BLaER1 (cell line): ENCODE results near the gene HOXA7.

Experiments
- H3K27ac ChIP-seq: shearing (Covaris generic); formaldehyde crosslinking; 2 replicates; pipeline ENCODE4 v1.8.1; 2022
- H3K27me3 ChIP-seq: shearing (Covaris generic); formaldehyde crosslinking; 2 replicates; pipeline ENCODE4 v1.8.1; 2022
- H3K36me3 ChIP-seq: shearing (Covaris generic); formaldehyde crosslinking; 2 replicates; pipeline ENCODE4 v1.8.1; 2022
- H3K4me1 ChIP-seq: shearing (Covaris generic); formaldehyde crosslinking; 2 replicates; pipeline ENCODE4 v1.8.1; 2022
- H3K4me2 ChIP-seq: shearing (Covaris generic); formaldehyde crosslinking; 2 replicates; pipeline ENCODE4 v1.8.1; 2022
- H3K4me3 ChIP-seq: shearing (Covaris generic); formaldehyde crosslinking; 2 replicates; pipeline ENCODE4 v1.8.1; 2022
- H3K9ac ChIP-seq: shearing (Covaris generic); formaldehyde crosslinking; 2 replicates; pipeline ENCODE4 v1.8.1; 2022
- H3K9me3 ChIP-seq: shearing (Covaris generic); formaldehyde crosslinking; 2 replicates; pipeline ENCODE4 v1.8.1; 2022
- H4K20me1 ChIP-seq: shearing (Covaris generic); formaldehyde crosslinking; 2 replicates; pipeline ENCODE4 v1.8.1; 2022
- Cebpa-rat ChIP-seq: shearing (Covaris generic); IDR thresholded peaks from 2 replicates; pipeline ENCODE4 v1.8.1; 2022

HOXA7 gene

DNA sequence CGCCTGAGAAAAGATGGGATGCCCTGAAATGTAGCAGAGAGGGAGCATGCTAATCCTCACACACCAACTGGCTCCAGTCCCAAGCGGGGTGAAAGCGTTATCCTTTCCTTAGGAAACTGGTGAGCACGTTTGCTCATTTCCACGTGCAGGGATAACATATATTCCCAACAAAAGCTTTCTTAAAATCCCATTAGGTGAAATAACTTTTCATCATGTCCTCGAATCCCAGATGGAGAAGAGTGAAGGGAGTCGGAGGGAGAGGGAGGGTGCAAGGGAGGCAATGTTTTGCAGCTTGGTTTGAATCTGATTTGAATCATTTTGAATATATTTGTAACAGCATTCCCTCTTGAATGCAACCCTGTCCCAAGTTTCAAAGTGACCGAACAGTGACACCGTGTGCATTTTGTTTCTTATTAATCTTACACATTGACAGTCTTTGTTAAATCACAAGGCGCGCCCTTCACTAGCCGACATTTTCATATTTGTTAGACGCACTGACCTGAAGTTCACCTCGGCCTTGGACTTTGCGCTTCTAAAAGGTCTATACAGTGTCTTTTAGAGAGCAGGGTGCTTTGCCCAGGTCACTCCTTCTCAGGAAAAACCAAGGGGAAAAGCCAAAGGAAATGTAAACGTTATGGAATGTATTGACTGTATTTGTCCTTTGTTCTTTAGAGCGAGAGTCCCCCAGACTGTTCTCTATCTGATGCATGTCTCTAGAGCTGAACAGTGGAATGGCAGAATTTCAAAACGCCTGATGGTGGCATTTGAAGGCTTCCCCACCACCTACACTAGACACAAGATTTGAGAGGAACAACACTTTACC is 22.9 kb downstream of the HOXA7 start:
- no peak overlapping the region for H3K4me3 ChIP-seq
- no peaks in the 10 kb centered on the region for H3K36me3 ChIP-seq
- no peak overlapping the region for H3K9ac ChIP-seq
- peaks cover 30% of the 10 kb centered on the region for H3K4me1 ChIP-seq
- H3K27me3 ChIP-seq: peaks cover 8% of the 10 kb centered on the region; the same call in 1 of the 2 replicates
- no peak overlapping the region for H3K27ac ChIP-seq
- peaks cover 31% of the 10 kb centered on the region for H3K9me3 ChIP-seq
- TF ChIP-seq Cebpa-rat: no peak
- no peaks in the 10 kb centered on the region for H4K20me1 ChIP-seq
- no peak overlapping the region for H3K4me2 ChIP-seq

DNA sequence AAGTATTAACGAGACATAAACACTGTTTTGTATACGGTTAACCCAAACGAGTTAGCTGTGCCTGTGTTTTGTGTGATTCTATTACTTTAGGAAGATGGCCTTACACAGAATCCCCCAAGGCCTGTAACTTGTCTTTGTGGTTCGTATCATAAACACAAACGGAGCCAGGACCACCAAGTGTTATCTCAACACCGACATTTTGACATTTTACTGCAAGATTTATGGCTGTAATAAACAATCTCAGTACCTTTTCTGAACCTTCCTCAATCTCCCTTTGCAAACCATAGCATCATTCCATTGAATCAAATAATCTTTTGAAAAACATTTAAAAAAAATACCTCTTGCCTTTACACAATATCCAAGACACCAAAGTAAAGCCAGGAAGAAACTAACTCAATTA is 23.5 kb downstream of the HOXA7 start:
- peaks cover 8% of the 10 kb centered on the region; the same call in 1 of the 2 replicates for H3K27me3 ChIP-seq
- no peaks in the 10 kb centered on the region for H4K20me1 ChIP-seq

DNA sequence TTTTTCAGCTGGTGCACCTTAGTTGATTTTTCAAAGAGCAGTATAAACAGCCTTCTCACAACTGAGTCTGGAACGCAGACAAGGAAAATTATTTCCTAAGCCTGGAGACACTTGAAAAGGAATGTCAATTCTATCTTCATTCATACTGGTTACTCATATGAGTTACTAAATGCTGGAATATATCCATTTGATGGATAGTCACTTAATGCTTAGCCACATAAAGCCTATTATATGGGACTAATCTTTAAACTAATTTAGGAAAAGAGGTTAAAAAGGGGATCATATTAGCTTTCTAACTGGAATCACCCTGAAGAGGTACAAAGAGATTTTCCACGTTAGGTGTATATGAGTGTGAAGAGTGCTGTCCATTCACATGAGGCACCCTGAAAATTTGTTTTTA is 24.3 kb downstream of the HOXA7 start:
- Histone ChIP-seq H3K36me3 (no peaks in the 10 kb centered on the region), H4K20me1 (no peaks in the 10 kb centered on the region), H3K27ac (no peak overlapping the region), H3K4me3 (no peak overlapping the region), H3K9ac (no peak overlapping the region), H3K4me2 (no peak overlapping the region), H3K27me3 (peaks cover 6% of the 10 kb centered on the region; the same call in 1 of the 2 replicates), H3K4me1 (peaks cover 24% of the 10 kb centered on the region), H3K9me3 (peaks cover 31% of the 10 kb centered on the region)
- no peak for TF ChIP-seq Cebpa-rat

More for the DNA sequence above, 23.5 kb downstream of the HOXA7 start:
- TF ChIP-seq Cebpa-rat: no peak
- peaks cover 31% of the 10 kb centered on the region for H3K9me3 ChIP-seq
- no peak overlapping the region for H3K4me3 ChIP-seq
- H3K27ac ChIP-seq: no peak overlapping the region
- no peak overlapping the region for H3K9ac ChIP-seq
- H3K36me3 ChIP-seq: no peaks in the 10 kb centered on the region
- H3K4me2 ChIP-seq: no peak overlapping the region
- peaks cover 30% of the 10 kb centered on the region for H3K4me1 ChIP-seq

DNA sequence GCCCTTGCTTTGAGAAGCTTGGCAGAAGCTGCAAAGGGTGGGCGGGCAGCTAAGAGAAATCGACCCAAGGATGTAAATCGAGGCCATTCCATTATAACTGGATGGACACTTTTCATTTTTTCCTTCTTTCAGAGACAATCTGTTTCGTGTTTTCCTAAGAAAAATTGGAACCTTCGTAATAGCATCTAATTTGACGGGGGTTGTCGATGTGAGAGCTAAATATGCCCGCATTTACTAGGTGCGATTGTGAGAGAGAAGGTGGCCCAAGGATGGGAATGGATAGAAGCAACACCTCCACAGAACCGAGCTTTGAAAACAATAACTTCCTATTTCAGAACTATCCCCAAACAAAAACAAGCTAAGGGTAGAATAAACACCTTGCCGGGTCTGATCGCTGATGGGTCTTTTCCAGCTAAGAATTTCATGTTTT is 25.1 kb downstream of the HOXA7 start:
- H3K4me3 ChIP-seq: no peak overlapping the region
- H3K27me3 ChIP-seq: no peaks in the 10 kb centered on the region
- no peaks in the 10 kb centered on the region for H3K36me3 ChIP-seq
- no peak overlapping the region for H3K27ac ChIP-seq
- peaks cover 31% of the 10 kb centered on the region for H3K9me3 ChIP-seq
- H3K4me2 ChIP-seq: no peak overlapping the region
- peaks cover 18% of the 10 kb centered on the region for H3K4me1 ChIP-seq
- TF ChIP-seq Cebpa-rat: no peak
- no peak overlapping the region for H3K9ac ChIP-seq
- H4K20me1 ChIP-seq: no peaks in the 10 kb centered on the region

DNA sequence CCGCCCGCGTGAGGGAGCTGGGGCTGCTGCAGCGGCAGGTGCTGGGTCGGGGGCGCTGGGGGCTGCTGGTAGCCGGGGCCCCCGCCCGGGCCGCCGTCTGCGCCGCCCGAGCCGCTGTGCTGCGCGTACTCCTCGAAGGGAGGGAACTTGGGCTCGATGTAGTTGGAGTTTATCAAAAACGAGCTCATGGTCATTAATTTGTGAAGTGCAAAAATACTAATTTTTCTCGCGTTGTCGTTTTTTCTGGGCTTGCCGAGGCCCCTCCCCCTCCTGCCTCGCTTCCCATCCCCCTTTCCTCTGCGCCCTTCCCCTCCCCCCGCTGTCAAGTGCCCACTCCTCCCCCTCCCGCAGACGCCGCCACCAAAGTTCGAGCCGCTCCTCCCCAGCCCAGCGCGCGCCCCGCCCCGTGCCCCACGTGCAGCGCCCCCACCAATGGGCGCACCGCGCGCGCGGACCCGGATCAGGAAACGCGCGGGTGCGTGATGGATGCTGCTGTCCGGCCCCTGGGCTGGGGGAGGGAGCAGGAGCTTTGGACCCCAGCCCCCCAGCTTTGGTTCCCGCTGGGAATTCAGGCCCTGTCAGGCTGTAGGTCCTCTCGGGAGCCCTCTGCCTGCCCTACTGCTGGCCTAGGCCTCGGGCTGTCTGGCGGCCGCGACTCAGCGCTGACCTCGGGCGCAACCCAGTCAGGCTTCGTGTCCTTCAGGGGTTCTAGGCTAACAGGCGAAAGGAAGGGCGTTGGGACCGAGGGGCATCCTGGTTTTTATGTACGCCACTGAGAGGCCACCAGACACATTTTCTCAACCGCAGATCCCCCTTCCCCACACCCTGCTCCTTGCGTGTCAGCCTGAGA is 25.7 kb downstream of the HOXA7 start, which contains the start of gene HOXA4:
Gene HOXA4 (minus strand): TSS at position 218 of the 850 bp plus-strand sequence. CDS start 24 bp downstream, at position 194.
- Histone ChIP-seq H3K4me2 (no peak within 1 kb of the TSS), H3K4me1 (peaks cover 13% of the 10 kb centered on the region), H3K9ac (no peak within 1 kb of the TSS), H3K36me3 (no peaks in the 10 kb centered on the region), H4K20me1 (no peaks in the 10 kb centered on the region), H3K27me3 (no peaks in the 10 kb centered on the region), H3K27ac (no peak within 1 kb of the TSS), H3K4me3 (0 out of 2 replicates have a peak within 1 kb of the TSS, but pooled peaks have one; percentile 16), H3K9me3 (peaks cover 26% of the 10 kb centered on the region)
- no peak for TF ChIP-seq Cebpa-rat

DNA sequence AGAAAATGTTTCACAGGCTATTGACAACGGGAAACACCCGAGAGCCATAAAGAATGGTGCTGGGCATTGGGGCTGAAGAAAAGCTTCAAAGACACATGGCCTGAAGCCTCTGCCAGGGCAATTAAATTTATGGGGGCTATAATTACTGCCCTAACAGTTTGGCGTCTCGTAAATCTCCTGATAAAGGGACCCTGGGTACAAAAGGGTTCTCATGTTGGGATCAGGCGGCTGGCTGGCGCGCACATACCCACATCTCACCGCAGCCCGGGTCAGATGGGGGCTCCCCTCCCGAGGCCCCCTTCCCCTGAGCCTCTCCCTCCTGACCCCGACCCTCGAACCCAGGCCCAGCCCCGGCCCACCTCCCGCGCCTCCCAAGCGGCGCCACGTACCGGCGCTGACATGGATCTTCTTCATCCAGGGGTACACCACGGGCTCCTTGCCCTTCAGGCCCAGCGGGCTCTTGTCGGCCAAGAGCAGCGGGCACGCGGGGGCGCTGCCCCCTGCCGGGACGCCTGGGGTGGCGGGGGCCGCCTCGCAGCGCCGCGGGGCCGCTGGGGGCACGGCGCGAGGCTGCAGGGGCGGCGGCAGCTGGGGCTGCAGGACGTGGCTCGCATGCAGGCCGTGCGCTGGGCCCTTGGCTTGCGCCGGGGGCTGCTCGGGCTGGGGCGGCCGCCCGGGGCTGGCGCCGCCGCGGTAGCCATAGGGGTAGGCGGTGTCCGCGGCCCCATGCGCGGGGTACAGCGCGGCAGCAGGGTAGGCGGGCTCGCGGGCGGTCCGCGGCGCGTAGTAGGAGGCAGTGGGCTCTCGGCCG is 26.5 kb downstream of the HOXA7 start:
- Histone ChIP-seq H3K27ac (no peak overlapping the region), H3K4me2 (no peak overlapping the region), H3K4me3 (0 out of 2 replicates have a peak overlapping the region, but pooled peaks have one; percentile 16), H4K20me1 (no peaks in the 10 kb centered on the region), H3K36me3 (no peaks in the 10 kb centered on the region), H3K9me3 (peaks cover 26% of the 10 kb centered on the region), H3K4me1 (0 out of 2 replicates have a peak, but pooled peaks cover 5% of the 10 kb centered on the region), H3K27me3 (no peaks in the 10 kb centered on the region), H3K9ac (no peak overlapping the region)
- no peak for TF ChIP-seq Cebpa-rat

DNA sequence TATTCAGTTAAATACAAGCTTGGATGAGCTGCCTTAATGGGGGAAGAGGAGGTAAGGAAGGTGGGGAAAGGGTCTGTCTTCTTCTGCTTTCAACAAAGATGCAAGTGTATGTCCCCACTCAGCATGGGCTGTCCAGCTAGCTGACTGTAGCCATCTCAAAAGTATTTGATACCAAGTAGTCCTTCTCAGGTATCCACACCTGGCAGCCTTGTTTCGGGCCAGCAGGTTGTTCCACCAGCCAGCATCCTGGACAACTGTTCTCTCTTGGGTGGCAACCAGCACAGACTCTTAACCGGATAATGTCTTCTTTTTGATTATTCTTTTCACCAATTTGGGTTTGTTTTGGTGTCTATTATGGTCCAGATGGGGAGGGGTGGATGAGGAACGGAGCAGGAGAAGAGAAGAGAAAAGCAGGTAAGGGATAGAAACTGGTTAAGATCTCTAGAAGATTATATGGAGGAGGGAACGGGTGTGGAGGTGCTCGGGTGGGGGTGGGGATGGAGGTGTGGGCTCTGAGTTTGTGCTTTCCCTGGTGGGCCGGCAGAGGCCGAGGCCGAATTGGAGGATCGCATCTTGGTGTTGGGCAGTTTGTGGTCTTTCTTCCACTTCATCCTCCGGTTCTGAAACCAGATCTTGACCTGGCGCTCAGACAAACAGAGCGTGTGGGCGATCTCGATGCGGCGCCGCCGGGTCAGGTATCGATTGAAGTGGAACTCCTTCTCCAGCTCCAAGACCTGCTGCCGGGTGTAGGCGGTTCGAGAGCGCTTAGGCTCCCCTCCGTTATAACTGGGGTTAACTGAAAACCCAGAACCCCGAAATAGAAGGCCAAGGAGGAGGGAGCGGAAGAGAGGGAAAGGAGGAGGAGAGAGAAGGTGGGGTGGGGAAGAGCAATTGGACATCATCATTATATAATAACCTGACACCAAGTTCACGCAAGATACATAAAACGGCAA is 27.4 kb downstream of the HOXA7 start:
- no peaks in the 10 kb centered on the region for H3K27me3 ChIP-seq
- H3K27ac ChIP-seq: no peak overlapping the region
- H3K4me1 ChIP-seq: no peaks in the 10 kb centered on the region

DNA sequence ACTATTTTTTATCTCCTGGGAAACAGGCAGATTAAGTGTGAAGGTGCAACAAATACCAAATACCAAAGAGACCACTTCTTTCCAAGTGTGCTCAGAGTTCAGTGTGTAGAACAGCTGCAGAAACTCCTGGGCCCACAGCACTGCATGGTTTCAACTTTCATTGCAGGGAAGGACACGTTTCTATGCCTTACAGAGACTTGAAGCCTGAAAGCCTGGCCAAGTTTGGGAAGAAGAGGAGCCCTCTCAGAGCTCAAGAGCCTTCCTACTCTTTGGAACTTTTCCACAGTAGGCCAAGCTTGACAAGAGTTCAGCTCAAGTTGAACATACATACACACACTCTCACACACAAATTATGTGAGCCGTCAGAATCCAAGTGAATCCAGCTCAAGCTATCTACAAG is 28.4 kb downstream of the HOXA7 start:
- no peak overlapping the region for H3K4me3 ChIP-seq
- H3K4me2 ChIP-seq: no peak overlapping the region
- H3K9me3 ChIP-seq: peaks cover 35% of the 10 kb centered on the region
- no peaks in the 10 kb centered on the region for H3K4me1 ChIP-seq
- no peak overlapping the region for H3K9ac ChIP-seq
- no peaks in the 10 kb centered on the region for H4K20me1 ChIP-seq
- no peak overlapping the region for H3K27ac ChIP-seq
- H3K27me3 ChIP-seq: no peaks in the 10 kb centered on the region
- no peak for TF ChIP-seq Cebpa-rat
- no peaks in the 10 kb centered on the region for H3K36me3 ChIP-seq

More for the DNA sequence above, 27.4 kb downstream of the HOXA7 start:
- Histone ChIP-seq H3K9me3 (peaks cover 28% of the 10 kb centered on the region), H3K9ac (no peak overlapping the region), H3K36me3 (no peaks in the 10 kb centered on the region), H4K20me1 (no peaks in the 10 kb centered on the region), H3K4me2 (no peak overlapping the region), H3K4me3 (no peak overlapping the region)
- TF ChIP-seq Cebpa-rat: no peak
